Ovary (tissue), 9 donors: Measurements from ENCODE around the gene EDAR. TPM values are rescaled to one million over a fixed set of nuclear protein-coding genes. Genes with fewer than 3 reads are reported as not detected.

Experiments
- DNase-seq, 5 donors: peaks; one replicate each; pipeline ENCODE4 v3.0.0-alpha.2; 2019 to 2020
- H3K27ac ChIP-seq, 2 donors: fragments of 200-600 bp; one replicate each; pipeline versions ENCODE4 v1.5.1 to v1.8.0; 2019 to 2022
- H3K27me3 ChIP-seq: fragments of 200-600 bp; one replicate; pipeline ENCODE4 v1.8.0; 2022
- H3K36me3 ChIP-seq: fragments of 200-600 bp; sonication (generic); one replicate; pipeline ENCODE4 v1.5.1; 2019
- H3K4me1 ChIP-seq: one replicate; pipeline ENCODE4 v1.8.1; 2013; ENCODE audit warnings: mild to moderate bottlenecking, moderate library complexity; ENCODE audit not compliant: insufficient read depth
- H3K4me3 ChIP-seq: fragments of 200-600 bp; sonication (generic); one replicate; pipeline ENCODE4 v1.5.1; 2017
- H3K9me3 ChIP-seq, 2 donors: fragments of 200-600 bp in 1 of 2; sonication (generic) in 1 of 2; one replicate each; pipeline versions ENCODE4 v1.5.1 to v1.8.1; 2013 to 2019; ENCODE audit warnings: mild to moderate bottlenecking in 1 of 2, moderate library complexity in 1 of 2
- EP300 ChIP-seq: sonication (generic); formaldehyde crosslinking; IDR thresholded peaks from one replicate; pipeline ENCODE4 v1.6.1; 2017; ENCODE audit warnings: antibody characterized with exemption
- POLR2A ChIP-seq: fragments of 450-650 bp; IDR thresholded peaks from one replicate; pipeline ENCODE4 v1.6.1; 2017; ENCODE audit warnings: antibody characterized with exemption, mild to moderate bottlenecking, moderate library complexity
- WGBS, 3 donors: extraction: QIAGEN DNeasy Blood & Tissue Kit in 1 of 3; methylation state at CpG; one replicate each; pipeline versions ENCODE4 v1.1.5 to v1.1.7; 2013 to 2017; 5-methylcytosine and 5-hydroxymethylcytosine counted together
- intact Hi-C, 4 donors: fragments of 100-400 bp; cut with DNase I; formaldehyde crosslinking; loops; one replicate each; pipeline versions ENCODE4 v1.11.0 to v1.15.1; 2022 to 2023
- polyA plus RNA-seq, 2 donors: library from polyadenylated mRNA; stranded (reverse); fragments of 200-250 nt in 1 of 2; fragments of 350-450 nt in 1 of 2; fragmentation: Illumina TruSeq in 1 of 2; extraction: RNeasy Lipid Tissue Mini Kit (QIAGEN cat#74804) in 1 of 2; gene quantifications; one replicate each; pipeline ENCODE4 v1.2.3, GENCODE V29; 2013 to 2014
- total RNA-seq, 7 donors: library from RNA; depleted of rRNA in 2 of 7; stranded (reverse); fragments of >200 nt in 2 of 7; fragmentation: NEBNext Ultra II Directional in 3 of 7; extraction: Animal tissue kit (Norgen Biotek cat#: 25700) in 3 of 7; gene quantifications; one replicate each; pipeline versions ENCODE4 v1.1.0 to v1.2.4, GENCODE V29; 2016 to 2023
- TF ChIP-seq, protein P1 (sequence below), 3 donors: fragments of 450-650 bp in 2 of 3; fragments of 200-600 bp in 1 of 3; IDR thresholded peaks; one replicate each; pipeline versions ENCODE4 v1.5.1 to v1.8.0; 2016 to 2022; ENCODE audit warnings: antibody characterized with exemption in 3 of 3, mild to moderate bottlenecking in 1 of 3
- donor health status: DM: no; HTN: no; CAD: no; lungs with moderate emphysema.
- donor health status: DM: no; HTN: no; CAD: no.
- donor health status: Bipolar disorder and iron deficiency.
- donor health status: DM: yes; HTN: yes; CAD: no.
- donor health status: DM: no; HTN: no; CAD: no.
- donor health status: DM: yes; HTN: yes; CAD: no.

EDAR gene
- total and polyA plus RNA-seq, 9 donors: 0.11 to 0.13 (median 0.11) TPM; not detected in 6

DNA sequence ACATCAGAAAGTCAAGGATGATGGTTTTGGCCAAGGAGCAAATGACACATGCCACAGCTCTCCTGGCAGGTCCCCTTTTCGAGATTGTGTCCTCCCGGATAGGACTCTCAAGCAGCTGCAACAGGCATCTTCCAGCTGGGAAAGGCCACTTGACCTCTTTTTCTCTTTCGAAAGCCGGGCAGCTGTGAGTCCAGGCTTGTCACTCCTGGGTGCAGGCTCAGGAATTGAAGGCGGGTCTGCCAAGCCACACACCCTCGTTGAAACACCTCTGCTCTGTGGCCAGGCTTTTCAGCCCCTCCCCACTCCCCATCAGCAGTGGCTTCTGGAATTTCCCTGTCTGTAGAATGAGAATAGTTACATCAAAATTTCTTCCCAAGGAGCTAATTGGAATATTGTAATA is 104.4 kb downstream of the EDAR start:
- H3K27ac ChIP-seq: no peak overlapping the region
- no peaks in the 10 kb centered on the region for H3K36me3 ChIP-seq
- WGBS, 3 donors: 53 to 62% (median 55%) methylated on average over 6 of the region's 6 CpGs
- no peak for DNase-seq
- no peak overlapping the region for H3K4me3 ChIP-seq
- H3K4me1 ChIP-seq: no peaks in the 10 kb centered on the region
- TF ChIP-seq, protein P1, sequence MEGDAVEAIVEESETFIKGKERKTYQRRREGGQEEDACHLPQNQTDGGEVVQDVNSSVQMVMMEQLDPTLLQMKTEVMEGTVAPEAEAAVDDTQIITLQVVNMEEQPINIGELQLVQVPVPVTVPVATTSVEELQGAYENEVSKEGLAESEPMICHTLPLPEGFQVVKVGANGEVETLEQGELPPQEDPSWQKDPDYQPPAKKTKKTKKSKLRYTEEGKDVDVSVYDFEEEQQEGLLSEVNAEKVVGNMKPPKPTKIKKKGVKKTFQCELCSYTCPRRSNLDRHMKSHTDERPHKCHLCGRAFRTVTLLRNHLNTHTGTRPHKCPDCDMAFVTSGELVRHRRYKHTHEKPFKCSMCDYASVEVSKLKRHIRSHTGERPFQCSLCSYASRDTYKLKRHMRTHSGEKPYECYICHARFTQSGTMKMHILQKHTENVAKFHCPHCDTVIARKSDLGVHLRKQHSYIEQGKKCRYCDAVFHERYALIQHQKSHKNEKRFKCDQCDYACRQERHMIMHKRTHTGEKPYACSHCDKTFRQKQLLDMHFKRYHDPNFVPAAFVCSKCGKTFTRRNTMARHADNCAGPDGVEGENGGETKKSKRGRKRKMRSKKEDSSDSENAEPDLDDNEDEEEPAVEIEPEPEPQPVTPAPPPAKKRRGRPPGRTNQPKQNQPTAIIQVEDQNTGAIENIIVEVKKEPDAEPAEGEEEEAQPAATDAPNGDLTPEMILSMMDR (IDR thresholded peaks at IDR 0.05): no peak
- TF ChIP-seq POLR2A: no peak
- no peak for TF ChIP-seq EP300
- H3K9me3 ChIP-seq: no peaks in the 10 kb centered on the region
- intact Hi-C loops: no loop called here
- no peaks in the 10 kb centered on the region for H3K27me3 ChIP-seq

DNA sequence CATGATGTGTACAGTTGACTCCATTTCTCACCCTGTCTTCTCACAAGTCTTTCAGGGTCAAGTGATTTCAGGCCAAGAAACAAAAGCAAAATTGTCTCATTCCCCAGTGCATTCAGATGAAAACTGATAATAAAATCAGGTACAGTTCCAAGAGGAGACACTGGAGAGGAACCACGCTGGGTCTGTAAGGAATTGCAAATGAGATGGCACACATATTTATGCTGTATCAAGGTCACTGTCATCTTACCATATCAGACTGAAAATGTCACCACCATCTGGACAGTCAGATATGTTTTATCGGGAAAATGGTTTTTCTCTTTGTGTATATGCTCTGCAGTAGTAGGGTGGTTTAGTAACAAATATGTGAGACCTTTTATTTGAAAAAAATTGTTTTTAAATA is 110.7 kb downstream of the EDAR start:
- Histone ChIP-seq H3K36me3 (no peaks in the 10 kb centered on the region), H3K4me1 (no peaks in the 10 kb centered on the region), H3K27me3 (no peaks in the 10 kb centered on the region), H3K4me3 (no peak overlapping the region), H3K27ac (no peak overlapping the region), H3K9me3 (no peaks in the 10 kb centered on the region)
- 48 to 96% (median 75%) methylated on average over 2 of the region's 2 CpGs for WGBS, 3 donors
- TF ChIP-seq, protein P1 (IDR thresholded peaks at IDR 0.05): no peak
- TF ChIP-seq EP300 (no peak), POLR2A (no peak)
- no peak for DNase-seq
- intact Hi-C loops: no loop called here

DNA sequence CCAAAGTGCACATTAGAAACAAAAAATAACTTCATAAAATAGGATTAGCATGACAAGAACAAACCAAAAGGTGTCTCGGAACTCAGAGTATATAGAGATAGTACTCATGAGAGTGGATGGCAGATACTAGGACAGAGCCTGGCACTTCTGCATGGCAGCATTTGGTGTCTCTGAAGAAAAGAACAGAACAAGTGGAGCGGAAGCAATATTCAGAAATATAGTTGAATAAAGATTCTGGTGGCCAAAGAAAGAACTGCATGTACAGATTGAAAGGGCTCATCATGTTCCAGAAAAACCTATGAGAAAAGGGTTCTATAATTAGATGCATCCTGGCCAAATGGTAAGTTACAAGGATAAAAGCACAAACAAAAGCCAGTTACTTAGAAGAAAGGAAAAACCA is 111.5 kb downstream of the EDAR start:
- intact Hi-C loops: no loop called here
- no peaks in the 10 kb centered on the region for H3K4me1 ChIP-seq
- H3K4me3 ChIP-seq: no peak overlapping the region
- no peaks in the 10 kb centered on the region for H3K27me3 ChIP-seq
- DNase-seq: no peak
- TF ChIP-seq EP300 (no peak), POLR2A (no peak)
- TF ChIP-seq, protein P1 (IDR thresholded peaks at IDR 0.05): no peak
- no peak overlapping the region for H3K27ac ChIP-seq
- 91 to 99% (median 97%) methylated on average over 2 of the region's 2 CpGs for WGBS, 3 donors
- no peaks in the 10 kb centered on the region for H3K36me3 ChIP-seq
- H3K9me3 ChIP-seq: no peaks in the 10 kb centered on the region

DNA sequence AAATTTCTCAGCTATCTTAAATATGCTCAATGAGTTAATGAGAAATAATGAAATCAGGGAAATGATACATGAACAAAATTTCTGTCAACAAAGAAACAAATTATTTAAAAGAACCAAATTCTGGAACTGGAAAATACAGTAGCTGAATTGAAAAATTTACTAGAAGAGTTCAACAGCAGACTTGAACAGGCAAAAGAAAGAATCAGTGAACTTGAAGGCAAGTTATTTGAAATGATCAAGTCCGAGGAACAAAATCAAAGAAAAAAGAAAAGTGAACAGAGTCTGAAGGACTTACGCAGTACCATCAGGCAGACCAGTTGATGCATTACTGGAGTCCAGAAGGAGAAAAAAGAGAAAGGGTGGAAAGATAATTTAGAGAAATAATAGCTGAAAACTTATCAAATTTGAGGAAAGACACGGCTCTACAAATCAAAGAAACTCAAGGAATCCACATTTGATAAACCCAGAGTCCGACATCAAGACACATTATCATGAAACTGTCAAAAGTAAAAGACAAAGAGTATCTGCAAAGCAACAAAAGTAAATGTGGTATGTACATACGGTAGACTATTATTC is 118.9 kb downstream of the EDAR start:
- no peaks in the 10 kb centered on the region for H3K27me3 ChIP-seq
- WGBS, 3 donors: 97 to 99% (median 99%) methylated on average over 5 of the region's 5 CpGs
- no peaks in the 10 kb centered on the region for H3K9me3 ChIP-seq
- H3K27ac ChIP-seq: no peak overlapping the region
- no peaks in the 10 kb centered on the region for H3K4me1 ChIP-seq
- no peak for DNase-seq
- TF ChIP-seq, protein P1 (IDR thresholded peaks at IDR 0.05): no peak
- TF ChIP-seq POLR2A (no peak), EP300 (no peak)
- intact Hi-C loops: no loop called here
- no peak overlapping the region for H3K4me3 ChIP-seq
- no peaks in the 10 kb centered on the region for H3K36me3 ChIP-seq
